Measurements from ENCODE around the gene LAMC1. TPM values are rescaled to one million over a fixed set of nuclear protein-coding genes. Genes with fewer than 3 reads are reported as not detected.

Gene LAMC1
- total and polyA plus RNA-seq, 2 experiments from 2014 or later = 78.4 to 185 TPM

DNA sequence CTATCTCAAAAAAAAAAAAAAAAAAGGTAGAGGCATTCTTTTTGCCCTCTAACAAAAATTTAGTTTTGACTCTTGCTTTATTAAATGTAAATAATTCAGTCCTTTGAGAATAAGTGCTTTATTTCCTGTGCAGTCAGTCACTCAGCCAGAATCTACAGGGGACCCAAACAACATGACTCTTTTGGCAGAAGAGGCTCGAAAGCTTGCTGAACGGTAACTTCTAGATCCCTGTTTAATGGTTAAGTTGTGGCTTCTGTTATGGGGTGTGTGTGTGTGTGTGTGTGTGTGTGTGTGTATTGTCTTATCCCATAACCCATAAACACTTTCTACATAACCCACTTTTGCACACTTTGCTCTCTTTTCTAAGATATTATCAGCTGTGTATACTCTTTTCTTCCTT, 107.9 kb downstream of the LAMC1 start:
- Histone ChIP-seq H3K79me2 (no peaks in the 10 kb centered on the region), H3K4me3 (no peak overlapping the region), H3K4me1 (ENCODE audit: insufficient read depth) (no peaks in the 10 kb centered on the region), H2AFZ (no peak overlapping the region), H4K20me1 (ENCODE audit: insufficient read depth, poor library complexity, severe bottlenecking) (no peaks in the 10 kb centered on the region), H3K9me2 (replicated peaks; ENCODE audit: insufficient read depth) (no peaks in the 10 kb centered on the region), H3K27me3 (no peaks in the 10 kb centered on the region), H3K36me3 (replicated peaks; ENCODE audit: insufficient read depth, low read depth) (no peaks in the 10 kb centered on the region), H3K9me3 (ENCODE audit: low read depth) (no peaks in the 10 kb centered on the region), H3K4me2 (no peak overlapping the region), H3K27ac (no peak overlapping the region)
- no peak for TF ChIP-seq CTCF (IDR thresholded peaks at IDR 0.05; ENCODE audit: poor library complexity)
- TF ChIP-seq EZH2 (IDR thresholded peaks at IDR 0.05; ENCODE audit: borderline replicate concordance) = no peak
- no peak for TF ChIP-seq EZH2phosphoT487 (IDR thresholded peaks at IDR 0.05; ENCODE audit: low read depth, severe bottlenecking, unreplicated experiment)
- no peak for DNase-seq (ENCODE audit: low spot score)
- WGBS (ENCODE audit: low lambda C conversion rate, missing lambda C conversion rate) = 90% methylated on average over 2 of the region's 2 CpGs

DNA sequence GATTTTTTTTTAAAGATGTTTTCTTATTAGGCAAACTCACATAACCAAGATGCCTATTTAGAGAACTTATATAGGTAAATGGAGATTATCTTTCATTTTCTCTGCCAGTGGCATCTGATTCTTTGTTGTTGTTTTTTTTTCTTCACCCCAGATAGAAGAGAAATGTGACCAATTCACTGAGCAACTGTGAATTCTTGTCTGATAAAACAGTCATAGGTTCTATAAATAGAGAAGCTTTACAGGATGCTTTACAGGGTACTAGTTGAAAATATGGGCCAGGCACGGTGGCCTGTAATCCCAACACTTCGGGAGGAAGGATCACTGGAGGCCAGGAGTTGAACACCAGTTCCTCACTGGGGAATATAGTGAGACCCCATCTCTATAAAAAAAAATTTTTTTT, 112.1 kb downstream of the LAMC1 start:
- TF ChIP-seq EZH2 (IDR thresholded peaks at IDR 0.05; ENCODE audit: borderline replicate concordance) = no peak
- TF ChIP-seq EZH2phosphoT487 (IDR thresholded peaks at IDR 0.05; ENCODE audit: low read depth, severe bottlenecking, unreplicated experiment) = no peak
- no peak for TF ChIP-seq CTCF (IDR thresholded peaks at IDR 0.05; ENCODE audit: poor library complexity)
- no peaks in the 10 kb centered on the region for H3K9me2 ChIP-seq (replicated peaks; ENCODE audit: insufficient read depth)
- H3K79me2 ChIP-seq = no peaks in the 10 kb centered on the region
- H3K4me1 ChIP-seq (ENCODE audit: insufficient read depth) = peaks cover 9% of the 10 kb centered on the region
- H3K4me3 ChIP-seq = no peak overlapping the region
- no peaks in the 10 kb centered on the region for H3K27me3 ChIP-seq
- peaks cover 4% of the 10 kb centered on the region for H3K36me3 ChIP-seq (replicated peaks; ENCODE audit: insufficient read depth, low read depth)
- no peaks in the 10 kb centered on the region for H3K9me3 ChIP-seq (ENCODE audit: low read depth)
- no peak for DNase-seq (ENCODE audit: low spot score)
- no peak overlapping the region for H2AFZ ChIP-seq
- H4K20me1 ChIP-seq (ENCODE audit: insufficient read depth, poor library complexity, severe bottlenecking) = no peaks in the 10 kb centered on the region
- H3K4me2 ChIP-seq = no peak overlapping the region
- no peak overlapping the region for H3K27ac ChIP-seq
- 88% methylated on average over 2 of the region's 2 CpGs for WGBS (ENCODE audit: low lambda C conversion rate, missing lambda C conversion rate)

DNA sequence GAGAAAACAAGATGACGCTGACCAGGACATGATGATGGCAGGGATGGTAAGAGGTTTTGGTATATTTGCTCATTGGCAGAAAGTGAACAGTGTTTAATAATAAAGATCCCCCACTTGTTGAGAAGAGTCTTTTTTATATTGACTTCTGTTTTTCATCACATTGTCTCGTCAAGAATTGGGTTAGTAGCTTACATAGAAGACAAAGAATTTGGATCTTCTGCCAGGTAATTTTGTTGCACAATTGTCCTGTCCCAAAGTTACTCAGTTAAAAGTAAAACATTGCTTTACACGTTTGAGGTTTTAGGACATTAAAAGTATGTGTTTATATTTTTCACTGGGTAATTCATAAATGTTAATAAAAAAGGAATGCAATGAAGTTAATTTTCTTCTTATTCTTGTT, 114.6 kb downstream of the LAMC1 start:
- no peaks in the 10 kb centered on the region for H3K9me3 ChIP-seq (ENCODE audit: low read depth)
- H4K20me1 ChIP-seq (ENCODE audit: insufficient read depth, poor library complexity, severe bottlenecking) = no peaks in the 10 kb centered on the region
- H3K4me3 ChIP-seq = no peak overlapping the region
- H3K79me2 ChIP-seq = no peaks in the 10 kb centered on the region
- peak overlapping the region; percentile 76 for H3K27ac ChIP-seq
- peaks cover 4% of the 10 kb centered on the region for H3K36me3 ChIP-seq (replicated peaks; ENCODE audit: insufficient read depth, low read depth)
- DNase-seq (ENCODE audit: low spot score) = no peak
- no peak overlapping the region for H2AFZ ChIP-seq
- no peaks in the 10 kb centered on the region for H3K9me2 ChIP-seq (replicated peaks; ENCODE audit: insufficient read depth)
- TF ChIP-seq EZH2 (IDR thresholded peaks at IDR 0.05; ENCODE audit: borderline replicate concordance) (no peak), CTCF (IDR thresholded peaks at IDR 0.05; ENCODE audit: poor library complexity) (no peak), EZH2phosphoT487 (IDR thresholded peaks at IDR 0.05; ENCODE audit: low read depth, severe bottlenecking, unreplicated experiment) (no peak)
- H3K4me1 ChIP-seq (ENCODE audit: insufficient read depth) = peaks cover 14% of the 10 kb centered on the region
- H3K27me3 ChIP-seq = no peaks in the 10 kb centered on the region
- no peak overlapping the region for H3K4me2 ChIP-seq
- WGBS (ENCODE audit: low lambda C conversion rate, missing lambda C conversion rate) = 78% methylated on average over 3 of the region's 3 CpGs

DNA sequence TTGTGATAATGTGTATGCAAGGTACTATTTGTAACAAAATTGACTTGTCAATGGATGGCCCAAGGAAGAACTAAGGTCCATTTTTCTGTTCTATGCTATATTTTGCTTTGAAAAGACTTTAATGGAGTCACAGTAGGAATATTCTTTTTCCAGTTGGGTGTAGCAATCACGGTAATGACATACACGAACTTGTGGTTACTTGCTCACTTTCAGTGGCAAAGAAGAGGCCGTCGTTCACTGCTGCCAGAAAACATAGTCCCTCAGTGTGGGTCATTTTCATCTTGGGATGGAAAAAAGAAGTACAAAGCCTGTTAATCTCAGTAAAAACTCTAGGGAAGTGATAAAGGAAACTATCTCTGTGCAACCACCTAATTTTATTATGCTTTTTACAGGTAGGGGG, 115.1 kb downstream of the LAMC1 start:
- peak overlapping the region; percentile 76 for H3K27ac ChIP-seq

More for the DNA sequence above, 115.1 kb downstream of the LAMC1 start:
- Histone ChIP-seq H3K9me3 (ENCODE audit: low read depth) (no peaks in the 10 kb centered on the region), H3K9me2 (replicated peaks; ENCODE audit: insufficient read depth) (no peaks in the 10 kb centered on the region), H3K4me1 (ENCODE audit: insufficient read depth) (peaks cover 14% of the 10 kb centered on the region), H3K27me3 (no peaks in the 10 kb centered on the region), H3K36me3 (replicated peaks; ENCODE audit: insufficient read depth, low read depth) (peaks cover 4% of the 10 kb centered on the region), H3K79me2 (no peaks in the 10 kb centered on the region), H3K4me3 (no peak overlapping the region), H3K4me2 (no peak overlapping the region), H2AFZ (no peak overlapping the region), H4K20me1 (ENCODE audit: insufficient read depth, poor library complexity, severe bottlenecking) (no peaks in the 10 kb centered on the region)
- TF ChIP-seq CTCF (IDR thresholded peaks at IDR 0.05; ENCODE audit: poor library complexity) = no peak
- TF ChIP-seq EZH2 (IDR thresholded peaks at IDR 0.05; ENCODE audit: borderline replicate concordance) = no peak
- no peak for TF ChIP-seq EZH2phosphoT487 (IDR thresholded peaks at IDR 0.05; ENCODE audit: low read depth, severe bottlenecking, unreplicated experiment)
- 91% methylated on average over 4 of the region's 4 CpGs for WGBS (ENCODE audit: low lambda C conversion rate, missing lambda C conversion rate)
- no peak for DNase-seq (ENCODE audit: low spot score)

Data from hepatocyte (in vitro differentiated cells).